IPS DF 6.9 (cell line): Measurements from ENCODE around the gene TAS1R1.

ENCODE experiments used
- DNase-seq: peaks from one replicate; pipeline ENCODE4 v3.0.0-alpha.2; 2013; ENCODE audit warnings: low read depth, low spot score
- H3K27ac ChIP-seq: one replicate; pipeline ENCODE4 v1.5.1; 2013; ENCODE audit warnings: low read length, control low read depth
- H3K27me3 ChIP-seq: 2 replicates; pipeline ENCODE4 v1.6.1; 2013; ENCODE audit warnings: mild to moderate bottlenecking, low read length; ENCODE audit not compliant: control insufficient read depth, insufficient read depth
- H3K36me3 ChIP-seq: 2 replicates; pipeline ENCODE4 v1.6.1; 2013; ENCODE audit warnings: low read length; ENCODE audit not compliant: control insufficient read depth, insufficient read depth
- H3K4me1 ChIP-seq: 2 replicates; pipeline ENCODE4 v1.6.1; 2013; ENCODE audit warnings: low read length; ENCODE audit not compliant: control insufficient read depth, insufficient read depth
- H3K4me3 ChIP-seq: 2 replicates; pipeline ENCODE4 v1.5.1; 2013; ENCODE audit warnings: mild to moderate bottlenecking, low read length
- H3K9me3 ChIP-seq: 2 replicates; pipeline ENCODE4 v1.6.1; 2013; ENCODE audit warnings: low read length, inconsistent platforms; ENCODE audit not compliant: control insufficient read depth, insufficient read depth
- WGBS: extraction: QIAGEN DNeasy Blood & Tissue Kit; methylation state at CpG from one replicate; pipeline ENCODE4 v1.1.7; 2013; ENCODE audit warnings: mixed read lengths, missing lambda C conversion rate; ENCODE audit not compliant: insufficient read length, insufficient coverage; 5-methylcytosine and 5-hydroxymethylcytosine counted together

TAS1R1 gene

GRCh38 chr1:6554907-6555778 lies at the start of gene TAS1R1:
Gene TAS1R1, plus strand, starts transcription at chr1:6555307. Its CDS starts 67 bp downstream, at chr1:6555374.
- no peaks in the 10 kb centered on the region; the same call in 1 of the 2 replicates for H3K36me3 ChIP-seq
- H3K4me1 ChIP-seq, result no peaks in the 10 kb centered on the region
- no peak for DNase-seq
- peak within 1 kb of the TSS; percentile 96 for H3K4me3 ChIP-seq
- H3K27me3 ChIP-seq, result no peaks in the 10 kb centered on the region
- no CpG with 5 or more reads among the region's 19 CpGs for WGBS
- no peak within 1 kb of the TSS for H3K27ac ChIP-seq
- no peaks in the 10 kb centered on the region for H3K9me3 ChIP-seq

DNA sequence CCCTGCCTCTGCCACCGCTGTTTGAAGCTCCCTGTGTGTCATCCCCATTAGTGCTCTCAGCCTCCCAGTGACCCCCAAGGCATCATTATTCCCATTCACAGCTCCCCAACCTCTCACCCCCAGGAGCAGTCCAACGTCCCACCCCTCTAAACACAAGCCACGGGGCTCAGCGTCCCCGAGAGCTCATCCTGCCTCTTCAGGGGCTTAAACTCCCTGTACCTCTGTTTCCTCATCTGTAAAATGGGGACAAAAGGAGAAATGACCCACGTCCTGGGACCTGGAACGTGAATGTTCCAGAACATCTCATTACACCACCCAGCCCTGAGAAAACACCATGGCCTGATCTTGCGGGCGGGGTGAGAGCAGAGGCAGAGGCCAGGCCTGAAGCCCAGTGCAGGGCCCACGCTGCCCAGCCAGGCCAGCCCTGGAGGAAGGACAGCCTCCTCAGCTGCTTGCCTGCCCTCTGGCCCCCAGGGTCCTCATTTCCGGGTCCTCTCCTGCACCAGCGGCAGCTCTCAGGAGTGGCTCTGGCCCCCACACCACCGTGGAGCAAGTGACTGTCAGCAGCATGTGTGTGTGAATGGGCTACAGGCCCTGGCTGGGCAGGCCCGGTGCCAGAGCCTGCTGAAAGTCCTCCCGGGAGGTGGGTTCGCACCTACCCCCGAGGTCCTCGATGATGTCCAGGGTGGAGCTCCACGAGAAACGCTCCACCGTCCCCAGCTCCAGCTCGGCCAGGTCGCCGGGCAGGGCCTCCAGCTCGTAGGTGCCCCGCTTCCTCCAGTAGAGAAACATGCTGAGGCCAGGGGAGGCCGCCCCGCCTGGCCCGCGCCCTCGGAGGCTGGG lies 49.5 kb upstream of the TAS1R1 start:
- no peak for DNase-seq
- H3K27ac ChIP-seq, result no peak overlapping the region
- whole genome bisulfite sequencing, result no CpG with 5 or more reads among the region's 31 CpGs
- no peaks in the 10 kb centered on the region for H3K36me3 ChIP-seq
- no peaks in the 10 kb centered on the region for H3K27me3 ChIP-seq
- H3K9me3 ChIP-seq, result no peaks in the 10 kb centered on the region
- peaks cover 4% of the 10 kb centered on the region; the same call in 1 of the 2 replicates for H3K4me1 ChIP-seq
- H3K4me3 ChIP-seq, result no peak overlapping the region

GRCh38 chr1:6506210-6507036 lies 48.7 kb upstream of the TAS1R1 start:
- DNase-seq, result no peak
- Histone ChIP-seq H3K36me3 (no peaks in the 10 kb centered on the region; the same call in 1 of the 2 replicates), H3K4me3 (no peak overlapping the region), H3K9me3 (no peaks in the 10 kb centered on the region), H3K27me3 (no peaks in the 10 kb centered on the region), H3K4me1 (peaks cover 4% of the 10 kb centered on the region; the same call in 1 of the 2 replicates), H3K27ac (no peak overlapping the region)
- no CpG with 5 or more reads among the region's 31 CpGs for WGBS

- Histone ChIP-seq H3K36me3 (no peaks in the 10 kb centered on the region; the same call in 1 of the 2 replicates), H3K4me3 (no peak overlapping the region), H3K4me1 (peaks cover 4% of the 10 kb centered on the region; the same call in 1 of the 2 replicates), H3K27ac (no peak overlapping the region), H3K27me3 (no peaks in the 10 kb centered on the region), H3K9me3 (no peaks in the 10 kb centered on the region)
- no peak for DNase-seq
- WGBS, result no CpG with 5 or more reads among the region's 7 CpGs
Measured at GRCh38 chr1:6507037-6507428, 48.1 kb upstream of the TAS1R1 start.

- Histone ChIP-seq H3K27me3 (no peaks in the 10 kb centered on the region), H3K27ac (no peak overlapping the region), H3K36me3 (no peaks in the 10 kb centered on the region; the same call in 1 of the 2 replicates), H3K4me3 (no peak overlapping the region), H3K9me3 (no peaks in the 10 kb centered on the region), H3K4me1 (peaks cover 4% of the 10 kb centered on the region; the same call in 1 of the 2 replicates)
- WGBS, result no CpG with 5 or more reads among the region's 12 CpGs
- no peak for DNase-seq
Measured at GRCh38 chr1:6507461-6507911, 47.6 kb upstream of the TAS1R1 start.

DNA sequence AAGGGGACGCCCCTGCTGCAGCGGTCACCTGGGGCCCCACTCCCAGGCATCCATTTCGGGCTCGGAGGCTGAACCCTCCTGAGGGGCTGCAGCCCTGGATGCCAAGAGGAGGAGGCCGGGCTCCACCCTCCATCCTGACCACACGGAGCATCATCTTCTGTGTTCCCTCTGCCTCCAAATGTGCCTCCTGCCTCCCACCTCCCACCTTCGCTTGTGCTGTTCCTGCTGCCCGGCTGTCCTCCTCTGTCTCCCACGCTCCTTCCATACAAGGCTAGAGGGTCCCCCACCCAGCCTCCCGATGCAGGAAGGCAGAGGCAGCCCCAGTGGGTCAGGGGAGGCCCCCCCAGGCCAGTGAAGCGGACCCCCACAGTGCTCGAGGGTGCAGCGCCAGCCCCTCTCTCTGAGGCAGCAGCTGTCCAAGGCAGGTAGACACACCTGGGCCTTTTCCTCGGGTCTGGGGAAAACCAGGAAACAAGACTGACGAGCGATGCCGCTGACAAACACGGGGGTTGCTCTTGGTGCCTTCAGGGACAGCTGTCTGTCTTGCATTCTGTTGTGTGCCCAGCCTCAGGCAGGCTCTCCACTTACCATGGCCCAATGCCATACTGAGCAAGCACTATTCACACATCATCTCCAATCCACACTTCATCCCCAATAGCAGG lies 46.8 kb upstream of the TAS1R1 start:
- Histone ChIP-seq H3K9me3 (no peaks in the 10 kb centered on the region), H3K27ac (no peak overlapping the region), H3K36me3 (no peaks in the 10 kb centered on the region; the same call in 1 of the 2 replicates), H3K4me1 (peaks cover 4% of the 10 kb centered on the region; the same call in 1 of the 2 replicates), H3K27me3 (no peaks in the 10 kb centered on the region), H3K4me3 (no peak overlapping the region)
- DNase-seq, result no peak
- no CpG with 5 or more reads among the region's 18 CpGs for WGBS

- no CpG with 5 or more reads among the region's 11 CpGs for WGBS
- Histone ChIP-seq H3K27me3 (no peaks in the 10 kb centered on the region), H3K27ac (no peak overlapping the region), H3K36me3 (no peaks in the 10 kb centered on the region; the same call in 1 of the 2 replicates), H3K4me3 (no peak overlapping the region), H3K9me3 (no peaks in the 10 kb centered on the region), H3K4me1 (peaks cover 4% of the 10 kb centered on the region; the same call in 1 of the 2 replicates)
- DNase-seq, result no peak
Measured at GRCh38 chr1:6508816-6509189, 46.3 kb upstream of the TAS1R1 start.

DNA sequence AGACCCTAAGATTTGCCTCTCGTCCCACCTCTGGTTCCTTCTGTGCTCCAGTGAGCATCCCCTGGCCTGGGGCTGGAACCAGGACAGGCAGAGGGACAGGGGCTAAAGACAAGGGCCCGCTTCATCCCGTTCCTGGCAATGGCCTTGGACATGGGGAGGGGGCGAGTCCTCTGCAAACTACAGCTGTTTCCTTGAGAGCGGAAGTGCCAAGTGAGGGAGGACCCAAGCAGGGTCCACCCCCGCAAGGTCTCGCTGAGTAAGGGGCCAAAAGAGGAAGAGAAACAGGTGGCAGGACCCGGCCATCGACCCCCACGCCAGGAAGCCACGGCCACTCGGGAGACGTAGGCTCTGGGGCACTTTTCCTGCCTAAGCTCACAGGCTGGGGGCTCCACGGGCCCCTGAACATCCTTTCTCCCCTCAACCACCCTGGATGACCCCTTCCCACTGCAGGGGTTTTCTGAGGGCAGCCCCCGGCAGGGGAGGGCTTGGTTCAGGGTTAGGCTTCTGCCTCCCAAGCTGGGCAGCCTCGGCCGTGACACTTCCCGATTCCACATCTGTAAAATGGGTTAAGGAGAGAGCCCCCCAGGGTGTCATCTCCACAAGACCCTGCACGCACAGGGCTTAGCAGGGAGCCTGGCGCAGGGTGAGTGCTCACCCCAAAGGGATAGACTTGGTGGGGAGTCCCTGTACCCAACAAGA lies 45.7 kb upstream of the TAS1R1 start:
- WGBS, result no CpG with 5 or more reads among the region's 20 CpGs
- no peak for DNase-seq

DNA sequence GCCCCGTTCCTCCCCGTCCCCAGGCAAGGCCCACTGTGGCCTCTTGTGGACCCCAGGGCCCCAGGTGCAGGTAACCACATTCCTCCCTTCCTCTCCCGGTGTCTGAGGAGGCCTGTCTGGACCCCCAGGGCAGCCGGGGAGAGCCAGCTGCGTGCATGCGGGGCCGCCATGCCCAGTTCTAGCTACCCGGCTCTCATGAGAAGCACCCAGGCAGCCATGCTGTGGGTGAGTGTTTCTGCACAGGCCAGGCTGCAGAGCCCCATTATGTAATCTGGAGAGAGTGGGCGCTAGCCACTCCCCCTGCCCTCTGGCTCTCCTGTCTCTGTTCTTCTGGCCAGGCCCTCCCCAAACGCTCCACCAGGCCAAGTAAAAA lies 45.2 kb upstream of the TAS1R1 start:
- H3K9me3 ChIP-seq, result no peaks in the 10 kb centered on the region
- WGBS, result no CpG with 5 or more reads among the region's 10 CpGs
- no peaks in the 10 kb centered on the region for H3K27me3 ChIP-seq
- no peak overlapping the region for H3K4me3 ChIP-seq
- H3K4me1 ChIP-seq, result peaks cover 2% of the 10 kb centered on the region; the same call in 1 of the 2 replicates
- H3K27ac ChIP-seq, result no peak overlapping the region
- H3K36me3 ChIP-seq, result no peaks in the 10 kb centered on the region; the same call in 1 of the 2 replicates
- DNase-seq, result no peak

More for the DNA sequence above, 45.7 kb upstream of the TAS1R1 start:
- no peak overlapping the region for H3K4me3 ChIP-seq
- peaks cover 2% of the 10 kb centered on the region; the same call in 1 of the 2 replicates for H3K4me1 ChIP-seq
- no peaks in the 10 kb centered on the region for H3K27me3 ChIP-seq
- no peaks in the 10 kb centered on the region; the same call in 1 of the 2 replicates for H3K36me3 ChIP-seq
- no peaks in the 10 kb centered on the region for H3K9me3 ChIP-seq
- no peak overlapping the region for H3K27ac ChIP-seq
